ENCODE data around the gene DUSP10. TPM values are rescaled to one million over a fixed set of nuclear protein-coding genes. Genes with fewer than 3 reads are reported as not detected.

The DUSP10 gene
- total RNA-seq, 4 donors from 2014 or later, result 2.9 to 7.0 (median 5.9) TPM

GRCh38 chr1:221724931-221725605, 16.8 kb downstream of the DUSP10 start:
- intact Hi-C loops (cut with DNase I; ENCODE audit: low total_unique reads), result no loop called here
- peak overlapping the region; percentile 56 to 78 (median 64) for H3K27ac ChIP-seq
- H3K36me3 ChIP-seq, result no peaks in the 10 kb centered on the region
- peak; percentile 67 to 75 for DNase-seq
- H3K4me3 ChIP-seq, result no peak overlapping the region
- H3K27me3 ChIP-seq, result no peaks in the 10 kb centered on the region
- H3K9me3 ChIP-seq, result no peaks in the 10 kb centered on the region
- in situ Hi-C loops (cut with MboI; ENCODE audit: low sequenced_read_pairs in 4 of 4), result loop anchor here (25.0 kb wide), 3 partner anchors 163 to 912 kb away; no protein-coding TSS in a partner anchor
- TF ChIP-seq POLR2A (IDR thresholded peaks at IDR 0.05), result no peak
- TF ChIP-seq CTCF (IDR thresholded peaks at IDR 0.05 in 4 of 5, conservative IDR thresholded peaks at IDR 0.05 in 1 of 5), result no peak
- peaks cover 56 to 76% of the 10 kb centered on the region in 2 donors for H3K4me1 ChIP-seq
- peak; percentile 88 to 89 for ATAC-seq

GRCh38 chr1:221723848-221724236, 18.0 kb downstream of the DUSP10 start:
- Histone ChIP-seq H3K9me3 (no peaks in the 10 kb centered on the region), H3K36me3 (no peaks in the 10 kb centered on the region), H3K4me1 (peaks cover 51 to 73% of the 10 kb centered on the region in 2 donors), H3K27me3 (no peaks in the 10 kb centered on the region), H3K4me3 (no peak overlapping the region), H3K27ac (peak overlapping the region; percentile 16 to 78 (median 58))
- ATAC-seq, result no peak
- intact Hi-C loops (cut with DNase I; ENCODE audit: low total_unique reads) (no loop called here), in situ Hi-C loops (cut with MboI; ENCODE audit: low sequenced_read_pairs in 4 of 4) (no loop called here)
- TF ChIP-seq POLR2A (IDR thresholded peaks at IDR 0.05), result no peak
- TF ChIP-seq CTCF (IDR thresholded peaks at IDR 0.05 in 4 of 5, conservative IDR thresholded peaks at IDR 0.05 in 1 of 5), result no peak
- DNase-seq, result no peak

GRCh38 chr1:221723018-221723847, 18.7 kb downstream of the DUSP10 start:
- Histone ChIP-seq H3K4me1 (peaks cover 51 to 74% of the 10 kb centered on the region in 2 donors), H3K27ac (peak overlapping the region; percentile 20 to 78 (median 58)), H3K9me3 (no peaks in the 10 kb centered on the region), H3K4me3 (no peak overlapping the region), H3K27me3 (no peaks in the 10 kb centered on the region), H3K36me3 (no peaks in the 10 kb centered on the region)
- TF ChIP-seq CTCF (IDR thresholded peaks at IDR 0.05 in 4 of 5, conservative IDR thresholded peaks at IDR 0.05 in 1 of 5), result no peak
- no peak for TF ChIP-seq POLR2A (IDR thresholded peaks at IDR 0.05)
- in situ Hi-C loops (cut with MboI; ENCODE audit: low sequenced_read_pairs in 4 of 4), result no loop called here
- ATAC-seq (peak in 1 of 2 donors; percentile 42), DNase-seq (no peak)
- intact Hi-C loops (cut with DNase I; ENCODE audit: low total_unique reads), result no loop called here

- DNase-seq (no peak), ATAC-seq (no peak)
- no peaks in the 10 kb centered on the region for H3K36me3 ChIP-seq
- H3K9me3 ChIP-seq, result no peaks in the 10 kb centered on the region
- no peak overlapping the region for H3K4me3 ChIP-seq
- no peaks in the 10 kb centered on the region for H3K27me3 ChIP-seq
- peaks cover 54 to 73% of the 10 kb centered on the region in 2 donors for H3K4me1 ChIP-seq
- intact Hi-C loops (cut with DNase I; ENCODE audit: low total_unique reads), result no loop called here
- H3K27ac ChIP-seq, result peak overlapping the region; percentile 20 to 78 (median 58)
- in situ Hi-C loops (cut with MboI; ENCODE audit: low sequenced_read_pairs in 4 of 4), result no loop called here
- no peak for TF ChIP-seq POLR2A (IDR thresholded peaks at IDR 0.05)
- TF ChIP-seq CTCF (IDR thresholded peaks at IDR 0.05 in 4 of 5, conservative IDR thresholded peaks at IDR 0.05 in 1 of 5), result no peak
These were observed 19.5 kb downstream of the DUSP10 start for GRCh38 chr1:221722254-221723017.
